Body of pancreas (tissue), 4 donors: ENCODE data around the gene MLEC.

Experiments used
- POLR2A ChIP-seq, 3 donors: fragments of 450-650 bp; IDR thresholded peaks; one replicate each; pipeline ENCODE4 v1.6.1; 2016; ENCODE audit warnings: antibody characterized with exemption in 3 of 3, mild to moderate bottlenecking in 2 of 3
- TF ChIP-seq, protein P1 (sequence below), 7 experiments: fragments of 450-650 bp in 4 of 7; fragments of 200-600 bp in 3 of 7; sonication (generic) in 3 of 7; IDR thresholded peaks; one replicate each; pipeline ENCODE4 v1.5.1; 2016 to 2019; ENCODE audit warnings: antibody characterized with exemption in 7 of 7

DNA sequence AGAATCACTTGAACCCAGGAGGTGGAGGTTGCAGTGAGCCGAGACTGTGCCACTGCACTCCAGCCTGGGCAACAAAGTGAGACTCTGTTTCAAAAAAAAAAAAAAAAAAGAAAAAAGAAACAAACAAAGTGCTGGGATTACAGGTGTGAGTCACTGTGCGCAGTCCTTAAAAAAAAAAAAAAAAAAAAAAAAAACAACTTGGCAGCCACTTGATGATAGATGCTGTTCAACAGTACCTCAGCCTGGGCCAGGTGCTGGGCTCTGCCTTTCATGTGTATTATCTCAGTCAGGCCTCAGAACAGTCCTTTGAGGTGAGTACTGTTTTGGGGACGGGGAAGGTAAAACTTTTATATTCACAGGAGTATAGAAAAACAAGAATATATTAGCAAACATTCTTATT is 48.2 kb downstream of the MLEC start:
- no peak for TF ChIP-seq POLR2A (IDR thresholded peaks at IDR 0.05)
- TF ChIP-seq, protein P1, sequence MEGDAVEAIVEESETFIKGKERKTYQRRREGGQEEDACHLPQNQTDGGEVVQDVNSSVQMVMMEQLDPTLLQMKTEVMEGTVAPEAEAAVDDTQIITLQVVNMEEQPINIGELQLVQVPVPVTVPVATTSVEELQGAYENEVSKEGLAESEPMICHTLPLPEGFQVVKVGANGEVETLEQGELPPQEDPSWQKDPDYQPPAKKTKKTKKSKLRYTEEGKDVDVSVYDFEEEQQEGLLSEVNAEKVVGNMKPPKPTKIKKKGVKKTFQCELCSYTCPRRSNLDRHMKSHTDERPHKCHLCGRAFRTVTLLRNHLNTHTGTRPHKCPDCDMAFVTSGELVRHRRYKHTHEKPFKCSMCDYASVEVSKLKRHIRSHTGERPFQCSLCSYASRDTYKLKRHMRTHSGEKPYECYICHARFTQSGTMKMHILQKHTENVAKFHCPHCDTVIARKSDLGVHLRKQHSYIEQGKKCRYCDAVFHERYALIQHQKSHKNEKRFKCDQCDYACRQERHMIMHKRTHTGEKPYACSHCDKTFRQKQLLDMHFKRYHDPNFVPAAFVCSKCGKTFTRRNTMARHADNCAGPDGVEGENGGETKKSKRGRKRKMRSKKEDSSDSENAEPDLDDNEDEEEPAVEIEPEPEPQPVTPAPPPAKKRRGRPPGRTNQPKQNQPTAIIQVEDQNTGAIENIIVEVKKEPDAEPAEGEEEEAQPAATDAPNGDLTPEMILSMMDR (IDR thresholded peaks at IDR 0.05) = no peak
